Right lobe of liver (tissue), 6 donors: ENCODE data around the gene DLX3. TPM values are rescaled to one million over a fixed set of nuclear protein-coding genes. Genes with fewer than 3 reads are reported as not detected.

Experiments
- ATAC-seq, 4 donors: fragments of 200-7000 bp; cut with Tn5 transposase; one replicate each; pipeline ENCODE4 v1.9.1; 2020; ENCODE audit warnings: mild to moderate bottlenecking in 4 of 4, moderate library complexity in 4 of 4
- DNase-seq, 3 donors: peaks; one replicate each; pipeline ENCODE4 v3.0.0-alpha.2; 2020
- H3K27ac ChIP-seq, 3 donors: fragments of 200-600 bp; one replicate each; pipeline ENCODE4 v1.8.0; 2022
- H3K27me3 ChIP-seq, 2 donors: fragments of 200-600 bp; one replicate each; pipeline ENCODE4 v1.8.0; 2022
- H3K36me3 ChIP-seq, 4 donors: fragments of 200-600 bp; sonication (generic) in 1 of 4; one replicate each; pipeline versions ENCODE4 v1.5.1 to v1.8.0; 2017 to 2022; ENCODE audit warnings: control low read depth in 1 of 4
- H3K4me1 ChIP-seq, 4 donors: fragments of 200-600 bp; sonication (generic) in 1 of 4; one replicate each; pipeline versions ENCODE4 v1.5.1 to v1.8.0; 2017 to 2022; ENCODE audit warnings: control low read depth in 1 of 4
- H3K4me3 ChIP-seq, 3 donors: fragments of 200-600 bp; one replicate each; pipeline ENCODE4 v1.8.0; 2022
- H3K9me3 ChIP-seq, 4 donors: fragments of 200-600 bp; sonication (generic) in 1 of 4; one replicate each; pipeline versions ENCODE4 v1.5.1 to v1.8.0; 2017 to 2022; ENCODE audit warnings: control low read depth in 1 of 4
- POLR2A ChIP-seq: fragments of 450-650 bp; IDR thresholded peaks from one replicate; pipeline ENCODE4 v1.6.1; 2017; ENCODE audit warnings: antibody characterized with exemption, mild to moderate bottlenecking
- WGBS: methylation state at CpG from one replicate; pipeline ENCODE4 v1.1.6; 2018; ENCODE audit warnings: low coverage, low lambda C conversion rate; ENCODE audit not compliant: insufficient coverage; ENCODE audit errors: missing lambda C conversion rate; 5-methylcytosine and 5-hydroxymethylcytosine counted together
- intact Hi-C, 2 donors: fragments of 100-400 bp; cut with DNase I; formaldehyde crosslinking; loops; one replicate each; pipeline versions ENCODE4 v1.11.2 to v1.14.1; 2022
- total RNA-seq, 6 experiments: library from RNA; depleted of rRNA in 2 of 6; stranded (reverse); fragments of >200 nt in 2 of 6; fragmentation: NEBNext Ultra II Directional in 3 of 6; extraction: Animal tissue kit (Norgen Biotek cat#: 25700) in 3 of 6; gene quantifications; one replicate each; pipeline versions ENCODE4 v1.1.0 to v1.2.4, GENCODE V29; 2016 to 2023
- TF ChIP-seq, protein P1 (sequence below), 4 donors: fragments of 200-600 bp in 3 of 4; fragments of 450-650 bp in 1 of 4; IDR thresholded peaks; one replicate each; pipeline versions ENCODE4 v1.5.1 to v1.8.0; 2016 to 2022; ENCODE audit warnings: antibody characterized with exemption in 4 of 4, mild to moderate bottlenecking in 2 of 4
- donor health status: DM: no; HTN: yes; CAD: no.
- donor health status: DM: no; HTN: no; CAD: no.
- donor health status: DM: no; HTN: no; CAD: no.
- donor health status: DM: no; HTN: yes; CAD: no.
- donor health status: DM: no; HTN: yes; CAD: no.

The DLX3 gene
- total RNA-seq, 6 experiments from 2014 or later, result not detected

DNA sequence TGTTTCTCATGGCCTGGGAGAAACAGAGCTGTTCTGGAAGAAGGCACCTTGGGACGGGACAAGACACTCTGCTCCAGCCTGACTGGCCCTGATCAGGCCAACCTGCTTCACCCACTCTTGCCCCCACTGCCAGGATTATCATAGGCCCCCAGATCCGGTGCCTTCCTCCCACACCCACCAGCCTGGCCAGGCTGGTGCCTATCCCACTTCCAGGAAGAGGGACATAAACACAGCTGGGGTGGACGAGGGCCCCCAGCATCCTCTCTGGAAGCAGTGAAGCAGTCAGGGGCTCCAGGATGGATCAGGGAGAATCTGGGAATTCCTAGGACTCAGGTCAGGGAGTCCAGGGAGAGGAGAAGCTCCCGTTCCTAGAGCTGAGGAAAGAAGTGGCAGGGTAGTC is 44.0 kb upstream of the DLX3 start:
- Histone ChIP-seq H3K27me3 (no peaks in the 10 kb centered on the region), H3K4me3 (no peak overlapping the region), H3K9me3 (no peaks in the 10 kb centered on the region), H3K4me1 (no peaks in the 10 kb centered on the region), H3K36me3 (no peaks in the 10 kb centered on the region), H3K27ac (no peak overlapping the region)
- DNase-seq, result no peak
- no peak for TF ChIP-seq POLR2A
- TF ChIP-seq, protein P1, sequence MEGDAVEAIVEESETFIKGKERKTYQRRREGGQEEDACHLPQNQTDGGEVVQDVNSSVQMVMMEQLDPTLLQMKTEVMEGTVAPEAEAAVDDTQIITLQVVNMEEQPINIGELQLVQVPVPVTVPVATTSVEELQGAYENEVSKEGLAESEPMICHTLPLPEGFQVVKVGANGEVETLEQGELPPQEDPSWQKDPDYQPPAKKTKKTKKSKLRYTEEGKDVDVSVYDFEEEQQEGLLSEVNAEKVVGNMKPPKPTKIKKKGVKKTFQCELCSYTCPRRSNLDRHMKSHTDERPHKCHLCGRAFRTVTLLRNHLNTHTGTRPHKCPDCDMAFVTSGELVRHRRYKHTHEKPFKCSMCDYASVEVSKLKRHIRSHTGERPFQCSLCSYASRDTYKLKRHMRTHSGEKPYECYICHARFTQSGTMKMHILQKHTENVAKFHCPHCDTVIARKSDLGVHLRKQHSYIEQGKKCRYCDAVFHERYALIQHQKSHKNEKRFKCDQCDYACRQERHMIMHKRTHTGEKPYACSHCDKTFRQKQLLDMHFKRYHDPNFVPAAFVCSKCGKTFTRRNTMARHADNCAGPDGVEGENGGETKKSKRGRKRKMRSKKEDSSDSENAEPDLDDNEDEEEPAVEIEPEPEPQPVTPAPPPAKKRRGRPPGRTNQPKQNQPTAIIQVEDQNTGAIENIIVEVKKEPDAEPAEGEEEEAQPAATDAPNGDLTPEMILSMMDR (IDR thresholded peaks at IDR 0.05), result no peak
- no peak for ATAC-seq
- intact Hi-C loops, result no loop called here
- 38% methylated on average over 2 of the region's 4 CpGs for WGBS

GRCh38 chr17:50037321-50038107 is 42.5 kb upstream of the DLX3 start:
- Histone ChIP-seq H3K36me3 (no peaks in the 10 kb centered on the region), H3K27ac (no peak overlapping the region), H3K9me3 (no peaks in the 10 kb centered on the region), H3K4me1 (no peaks in the 10 kb centered on the region), H3K27me3 (no peaks in the 10 kb centered on the region), H3K4me3 (no peak overlapping the region)
- whole genome bisulfite sequencing, result 46% methylated on average over 5 of the region's 14 CpGs
- DNase-seq (peak in 1 of 3 donors; percentile 54), ATAC-seq (peak; percentile 45 to 77 (median 70))
- TF ChIP-seq, protein P1 (IDR thresholded peaks at IDR 0.05), result no peak
- no peak for TF ChIP-seq POLR2A
- intact Hi-C loops, result no loop called here

- H3K4me1 ChIP-seq, result no peaks in the 10 kb centered on the region
- DNase-seq, result no peak
- no peak overlapping the region for H3K27ac ChIP-seq
- H3K4me3 ChIP-seq, result no peak overlapping the region
- H3K27me3 ChIP-seq, result no peaks in the 10 kb centered on the region
- no peaks in the 10 kb centered on the region for H3K9me3 ChIP-seq
- intact Hi-C loops, result no loop called here
- H3K36me3 ChIP-seq, result no peaks in the 10 kb centered on the region
- WGBS, result 45% methylated on average over 8 of the region's 11 CpGs
- TF ChIP-seq, protein P1 (IDR thresholded peaks at IDR 0.05), result no peak
- TF ChIP-seq POLR2A, result no peak
- ATAC-seq, result no peak
Observed at GRCh38 chr17:50036455-50037261, 41.6 kb upstream of the DLX3 start.

GRCh38 chr17:50035945-50036344 is 40.9 kb upstream of the DLX3 start:
- ATAC-seq (no peak), DNase-seq (no peak)
- Histone ChIP-seq H3K27ac (no peak overlapping the region), H3K36me3 (no peaks in the 10 kb centered on the region), H3K4me3 (no peak overlapping the region), H3K9me3 (no peaks in the 10 kb centered on the region), H3K4me1 (no peaks in the 10 kb centered on the region), H3K27me3 (no peaks in the 10 kb centered on the region)
- TF ChIP-seq POLR2A, result no peak
- TF ChIP-seq, protein P1 (IDR thresholded peaks at IDR 0.05), result no peak
- WGBS, result no CpG with 5 or more reads among the region's 1 CpG
- intact Hi-C loops, result no loop called here
